Measurements from ENCODE around the gene PBX1.
A peak's percentile ranks its signal among the peaks of the same experiment; 100 is the strongest.
"Not testable (repeated sequence)": the region's sequence is repeated elsewhere in the genome, so short reads cannot be mapped to it uniquely, and the experiment has no call there.

PBX1 gene

DNA sequence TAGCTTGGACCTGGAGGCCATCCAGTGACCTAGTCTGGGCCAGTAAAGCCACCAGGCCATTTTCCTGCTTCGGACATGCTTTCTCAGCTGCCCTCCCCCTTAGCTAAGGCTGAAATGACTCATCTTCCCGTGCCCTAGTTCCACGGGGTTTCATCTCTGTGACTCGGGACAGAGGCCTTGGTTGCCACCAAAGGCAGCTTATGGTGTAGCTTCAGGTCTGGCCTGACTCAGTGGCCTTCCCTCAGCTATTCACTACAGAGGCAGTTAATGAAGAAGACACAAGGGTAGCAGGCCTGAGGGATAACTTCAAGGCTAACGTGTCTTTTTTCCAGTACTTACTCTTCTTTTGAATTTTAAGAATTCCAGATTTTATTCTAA, 82.4 kb downstream of the PBX1 start:
- no peak for DNase-seq

DNA sequence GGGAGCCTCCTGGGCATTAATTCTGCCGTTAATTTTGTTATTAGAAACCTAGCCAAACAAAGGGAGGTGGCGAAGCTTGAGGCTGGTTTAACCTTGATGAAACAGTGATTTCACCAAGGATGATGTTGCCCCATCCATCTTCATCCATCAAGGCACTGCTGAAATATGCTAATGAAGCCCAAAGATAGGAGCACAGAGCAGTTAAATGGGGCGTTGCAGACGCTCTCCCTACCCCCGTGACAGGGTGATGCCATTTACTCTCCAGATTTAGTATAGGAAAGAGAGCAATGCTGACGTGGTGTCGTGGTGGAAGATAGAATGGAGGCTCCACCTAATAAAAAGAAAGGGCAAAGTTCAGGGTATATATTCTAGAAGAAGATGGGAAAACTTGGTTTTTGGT, 84.0 kb downstream of the PBX1 start:
- no peak for DNase-seq

DNA sequence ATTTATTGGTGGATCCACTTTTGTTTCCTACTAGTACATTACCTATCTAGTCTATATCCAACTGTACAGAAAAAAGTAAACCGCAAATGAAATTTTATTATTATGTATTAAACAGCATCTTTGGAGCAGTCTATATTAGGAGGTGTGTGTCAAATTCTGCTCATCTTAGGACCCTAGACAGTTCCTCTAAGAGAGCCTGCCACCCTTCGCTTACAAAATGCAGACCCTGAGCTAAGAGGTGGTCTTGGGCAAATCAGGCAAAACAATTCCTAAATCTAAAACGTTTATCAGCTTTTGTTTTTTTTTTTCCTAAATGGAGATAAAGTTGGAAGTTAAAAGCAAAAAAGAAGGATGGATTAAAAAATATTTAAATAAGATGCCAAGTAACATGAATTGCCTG, 85.3 kb downstream of the PBX1 start:
- no peak for DNase-seq

DNA sequence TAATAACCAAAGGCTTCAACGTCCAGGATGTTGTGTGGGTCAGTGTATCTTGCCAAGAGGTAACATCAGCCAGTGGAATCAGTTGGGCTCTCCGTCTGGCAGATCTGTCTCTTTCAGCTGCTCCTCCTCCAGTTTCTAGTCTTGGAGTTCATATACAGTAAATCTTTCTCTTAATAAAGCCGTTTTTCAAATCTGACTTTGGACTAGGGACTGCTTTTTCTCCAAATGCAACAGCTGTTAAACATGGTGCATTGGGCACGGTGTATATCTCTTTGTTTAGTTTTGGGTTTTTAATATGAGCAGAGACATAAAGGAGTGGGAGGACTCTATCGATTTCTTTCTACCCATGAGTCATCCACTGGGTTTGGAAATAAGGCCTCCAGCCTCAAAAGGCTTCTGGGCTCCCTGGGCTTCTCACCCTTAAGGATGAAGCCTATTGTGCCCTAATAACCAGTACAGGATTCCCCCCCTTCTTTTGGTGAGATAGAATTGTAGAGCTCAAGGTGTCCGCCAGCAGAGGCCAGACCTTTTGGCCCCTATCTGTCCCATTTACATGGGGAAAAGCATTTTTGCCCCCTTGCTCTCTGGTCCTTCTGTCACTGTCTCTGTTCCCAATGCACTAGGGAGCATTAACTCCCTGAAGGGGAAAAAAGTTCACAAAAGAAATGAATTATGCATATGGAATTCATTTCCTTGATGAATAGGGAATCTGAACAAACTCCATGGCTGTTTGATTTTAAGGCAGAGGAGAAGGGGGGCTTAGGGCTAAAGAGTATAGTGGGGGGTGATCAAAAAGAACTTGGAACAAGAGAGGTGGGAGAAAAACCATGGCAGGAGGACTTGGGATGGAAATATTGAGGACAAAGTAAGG, 86.0 kb downstream of the PBX1 start:
- no peak for DNase-seq

DNA sequence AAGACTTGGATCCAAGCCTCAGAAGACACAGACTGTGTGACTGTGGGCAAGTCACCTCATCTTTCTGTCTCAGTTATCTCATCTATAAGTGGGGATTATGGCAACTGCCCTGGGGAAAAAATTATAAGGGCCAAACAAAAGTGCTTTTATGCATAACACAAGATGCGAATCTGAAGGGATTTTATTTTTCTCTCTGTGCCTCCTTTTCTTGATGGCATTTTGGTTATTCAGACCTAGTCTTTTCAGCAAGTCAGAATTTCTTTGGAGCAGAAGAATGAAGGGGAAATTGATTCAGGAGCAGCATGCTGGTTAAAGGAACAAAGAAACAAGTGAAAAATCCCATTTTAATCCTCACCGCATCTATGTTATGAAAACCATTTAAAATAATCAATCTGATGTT, 86.9 kb downstream of the PBX1 start:
- DNase-seq: no peak

DNA sequence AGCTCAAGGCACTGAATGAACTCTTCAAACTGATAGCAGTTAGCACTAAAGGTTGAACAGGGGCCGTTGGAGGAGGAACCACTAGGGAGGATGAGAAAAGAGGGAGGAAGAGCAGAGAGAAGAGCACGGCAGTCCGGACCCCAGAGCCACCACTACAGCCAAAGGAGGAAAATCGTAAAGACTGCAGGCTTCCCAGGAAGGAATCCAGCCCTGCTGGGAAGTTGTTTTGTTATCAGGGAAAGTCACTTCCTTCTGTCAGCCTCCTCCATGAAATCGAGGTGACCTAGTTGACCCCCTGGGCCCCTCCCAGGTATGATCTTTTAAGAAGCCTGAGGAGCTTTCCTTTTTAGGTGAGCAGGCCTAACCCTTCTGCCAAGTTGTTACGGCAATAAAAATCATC, 88.2 kb downstream of the PBX1 start:
- DNase-seq: no peak

DNA sequence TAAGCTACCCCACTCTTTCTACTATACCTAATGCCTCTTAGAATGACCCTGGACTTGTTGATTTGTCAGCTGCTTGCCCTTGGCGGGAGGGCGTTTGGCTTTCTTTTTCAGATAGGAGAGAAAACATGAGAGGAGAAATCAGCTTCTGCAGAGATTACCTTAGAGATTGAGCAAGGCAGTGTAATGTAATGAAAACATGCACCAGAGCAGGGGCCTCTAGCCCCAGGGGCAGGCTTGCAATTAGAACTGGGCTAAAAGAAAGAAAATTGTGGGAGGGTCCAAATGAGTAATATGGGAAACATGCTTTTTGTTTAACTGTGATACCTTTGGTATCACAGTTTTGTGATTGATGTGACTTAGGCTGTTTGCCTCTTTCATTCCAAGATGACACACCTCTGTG, 89.7 kb downstream of the PBX1 start:
- no peak for DNase-seq

DNA sequence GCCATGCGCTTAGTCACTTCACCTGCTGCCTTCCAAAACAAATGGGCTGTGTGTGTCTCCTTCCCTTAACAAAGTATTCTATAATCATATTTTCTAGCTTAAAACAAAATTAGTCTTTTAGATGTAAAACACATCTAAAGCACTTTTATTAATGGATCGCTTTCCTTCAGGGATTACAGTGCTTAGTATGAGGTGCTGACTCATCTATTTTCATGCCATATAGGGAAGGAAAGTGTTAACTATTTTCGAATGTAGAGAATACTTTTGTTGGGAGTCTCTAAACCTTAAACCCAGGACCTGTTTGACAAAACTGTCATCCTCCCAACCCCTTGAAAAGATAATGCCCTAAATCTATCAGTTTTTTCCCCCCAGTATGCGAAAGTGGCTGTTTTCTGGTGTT, 90.2 kb downstream of the PBX1 start:
- no peak for DNase-seq

DNA sequence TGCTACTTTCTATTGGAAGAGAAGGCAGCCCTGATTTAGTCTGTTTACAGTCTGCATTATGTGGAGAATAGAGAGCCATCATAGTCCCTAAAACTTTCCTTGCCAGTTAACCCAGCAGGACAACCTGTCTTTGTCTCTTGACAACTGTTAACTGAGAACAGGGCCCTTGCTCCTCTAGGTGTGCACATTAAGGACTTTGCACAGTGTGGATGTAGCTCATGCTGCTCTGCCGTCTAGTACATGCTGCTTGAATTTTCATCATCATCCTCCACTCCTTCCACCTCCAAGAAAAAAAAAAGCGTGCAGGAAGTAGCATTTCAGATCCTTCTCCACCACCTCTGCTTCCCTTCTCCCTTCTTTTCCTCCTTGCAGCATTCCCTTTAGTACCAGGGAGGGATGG, 91.5 kb downstream of the PBX1 start:
- no peak for DNase-seq

DNA sequence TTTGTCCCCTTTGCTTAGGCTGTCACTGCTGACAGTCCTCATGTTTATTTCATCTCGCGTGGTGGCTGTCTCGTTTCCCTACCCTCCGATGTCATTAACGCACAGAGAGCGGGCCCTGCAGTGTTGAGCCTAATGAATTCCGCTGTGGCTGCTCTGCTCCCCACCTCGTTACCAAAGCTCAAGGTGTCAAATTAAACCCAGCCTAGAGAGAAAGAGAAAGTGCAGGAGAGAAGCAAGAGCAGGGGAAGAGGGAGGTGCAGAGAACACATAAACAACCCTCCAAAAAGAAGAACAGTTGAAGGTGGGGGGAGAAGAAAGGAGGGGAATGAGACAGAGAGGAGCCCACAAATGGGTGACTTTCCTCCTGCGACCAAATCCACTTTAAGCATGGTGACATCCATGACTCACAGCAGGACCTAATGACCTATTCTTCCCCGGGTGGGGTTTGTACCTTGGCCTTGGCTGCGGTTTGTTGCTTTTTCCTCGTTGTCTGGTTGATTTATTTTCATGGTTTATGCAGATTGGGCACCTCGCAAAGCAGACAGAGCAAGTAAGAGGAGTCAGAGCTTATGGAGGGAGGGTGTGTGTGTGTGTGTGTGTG, 92.5 kb downstream of the PBX1 start:
- DNase-seq: peak; percentile 49

DNA sequence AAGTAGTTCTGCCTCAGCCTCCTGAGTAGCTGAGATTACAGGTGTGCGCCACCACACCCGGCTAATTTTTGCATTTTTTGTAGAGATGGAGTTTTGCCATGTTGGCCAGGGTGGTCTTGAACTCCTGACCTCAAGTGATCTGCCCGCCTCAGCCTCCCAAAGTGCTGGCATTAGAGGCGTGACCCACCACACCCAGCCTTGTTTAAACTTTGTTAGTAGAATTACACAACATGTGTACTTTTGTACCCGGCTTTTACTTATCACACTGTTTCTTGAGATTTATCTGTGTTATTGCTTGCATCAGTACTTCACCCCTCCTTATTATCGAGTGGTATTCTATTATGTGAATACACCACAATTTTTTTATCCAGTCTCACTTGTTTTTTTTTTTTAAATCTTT, 94.0 kb downstream of the PBX1 start:
- DNase-seq: not testable (repeated sequence)

DNA sequence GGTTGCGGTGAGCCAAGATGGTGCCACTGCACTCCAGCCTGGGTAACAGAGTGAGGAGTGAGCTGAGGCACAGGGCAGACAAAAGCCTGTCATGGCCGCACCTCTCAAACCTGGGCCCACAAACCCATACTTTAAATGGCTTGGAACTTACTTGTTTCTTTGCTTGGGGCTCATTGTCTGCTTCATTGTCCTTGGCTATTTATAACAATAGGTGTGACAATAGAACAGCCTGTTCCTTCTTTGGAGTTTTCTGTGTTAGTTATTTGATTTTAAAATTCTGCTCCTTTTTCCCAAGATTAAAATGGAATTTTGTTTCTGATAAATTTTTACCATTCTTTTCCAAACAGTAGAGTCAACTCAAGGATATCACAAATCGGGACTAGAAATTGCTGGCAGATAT, 94.7 kb downstream of the PBX1 start:
- no peak for DNase-seq

DNA sequence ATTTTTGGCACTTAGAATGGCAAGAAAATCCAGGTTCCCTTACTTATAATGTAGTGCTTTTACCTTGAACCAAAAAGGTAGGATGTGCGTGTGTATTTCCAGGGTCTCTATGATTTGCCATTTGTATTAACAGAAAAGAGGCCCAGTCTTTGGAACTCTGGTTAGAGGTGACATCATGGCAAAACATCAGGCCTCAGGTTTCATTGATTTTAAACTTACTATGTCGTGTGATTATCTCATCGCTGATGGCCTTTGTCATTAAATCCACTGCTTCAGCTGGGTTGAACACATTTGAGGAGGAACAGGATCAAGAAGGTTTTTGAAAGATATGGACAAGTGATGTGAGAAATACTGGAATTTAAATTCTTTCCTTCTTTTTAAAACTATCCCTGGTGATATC, 95.2 kb downstream of the PBX1 start:
- no peak for DNase-seq

DNA sequence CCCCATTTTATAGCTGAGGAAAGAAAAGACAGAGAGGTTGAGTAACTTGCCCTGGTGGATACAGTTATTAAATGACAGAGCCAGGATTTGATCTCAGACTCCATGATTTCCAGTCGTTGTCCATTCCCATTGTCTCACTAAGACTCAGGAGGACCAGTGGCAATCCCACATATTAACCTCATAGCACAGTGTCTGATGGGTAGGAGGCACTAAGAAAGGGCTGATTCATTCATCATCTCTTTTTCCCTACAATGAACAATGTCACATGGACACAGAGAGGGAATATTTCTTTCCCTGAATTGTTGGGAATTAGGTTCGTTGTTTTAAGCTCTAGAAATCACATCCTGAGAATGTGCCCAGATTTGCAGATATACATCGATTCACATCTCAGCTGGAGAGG, 99.9 kb downstream of the PBX1 start:
- no peak for DNase-seq

DNA sequence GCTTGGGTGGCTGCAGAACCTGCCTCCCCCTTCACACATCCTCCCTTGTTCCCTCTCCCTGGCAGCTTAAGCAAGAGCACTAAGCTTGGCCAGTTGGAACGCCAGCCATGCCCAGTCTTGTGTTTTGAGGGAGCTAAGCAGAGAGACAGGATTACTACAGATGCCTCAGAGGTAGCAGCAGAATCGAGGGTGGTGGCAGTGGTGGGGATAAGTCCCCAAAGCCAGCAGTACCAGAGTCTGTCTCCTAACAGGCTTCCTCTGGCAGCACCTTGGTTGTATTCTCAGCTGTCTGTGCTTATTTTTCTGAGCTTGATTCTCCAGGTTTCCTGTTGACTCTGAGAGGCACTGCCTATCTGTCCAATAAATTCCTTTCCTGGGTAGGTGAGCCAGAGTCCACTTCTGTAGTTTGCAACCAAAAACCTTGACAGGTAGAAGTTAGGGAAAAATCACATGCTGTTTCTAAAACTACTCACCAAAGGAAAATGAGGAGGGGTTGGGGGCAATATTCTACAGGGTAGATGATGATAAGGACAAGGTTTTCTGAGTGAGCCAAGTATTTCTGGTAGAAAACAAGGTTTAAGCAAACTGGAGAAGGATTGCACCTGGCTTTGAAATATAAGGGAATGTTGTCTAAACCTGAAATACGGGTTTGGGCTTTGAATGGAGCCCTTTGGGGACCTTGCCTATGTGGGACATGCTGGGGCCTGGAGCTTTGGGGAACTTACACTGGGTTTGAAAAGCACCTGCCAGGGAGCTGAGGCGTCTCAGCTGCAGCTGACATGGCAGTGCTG, 100.8 kb downstream of the PBX1 start:
- DNase-seq: no peak

DNA sequence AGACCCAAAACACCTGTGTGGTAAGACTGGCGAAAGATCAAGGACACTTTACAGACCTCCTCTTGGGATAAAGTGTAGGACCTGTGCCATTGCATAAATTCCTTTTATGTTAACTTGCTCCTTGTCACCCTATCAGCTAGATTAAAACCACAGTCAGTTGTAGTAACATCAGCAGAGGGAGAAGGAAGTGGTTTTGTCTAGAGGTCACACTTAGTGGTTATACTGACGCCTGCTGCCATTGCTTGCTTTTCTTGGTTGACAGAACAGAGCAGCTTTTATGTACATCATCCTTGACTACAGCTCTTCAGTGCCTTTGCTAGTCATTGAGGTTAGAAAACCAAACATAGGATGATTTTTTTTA, 101.4 kb downstream of the PBX1 start:
- DNase-seq: no peak

DNA sequence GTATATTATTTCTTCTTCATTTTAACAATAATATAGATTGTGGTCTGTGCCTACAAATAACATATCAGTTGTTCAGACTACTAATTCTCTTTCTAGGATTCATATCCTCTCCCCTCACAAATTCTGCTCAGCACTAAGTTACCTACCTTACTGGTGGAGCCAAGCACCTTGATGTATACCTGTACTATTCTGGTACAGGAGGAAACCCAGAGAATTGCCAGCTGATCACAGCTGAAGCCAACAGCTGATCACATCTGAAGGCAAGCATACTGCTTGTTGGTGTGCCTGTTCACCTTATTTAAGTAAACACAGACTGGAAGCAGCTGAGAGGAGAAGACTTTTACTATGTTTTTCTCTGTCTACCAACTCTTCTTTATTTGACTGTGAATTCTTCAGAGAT, 101.8 kb downstream of the PBX1 start:
- DNase-seq: no peak

DNA sequence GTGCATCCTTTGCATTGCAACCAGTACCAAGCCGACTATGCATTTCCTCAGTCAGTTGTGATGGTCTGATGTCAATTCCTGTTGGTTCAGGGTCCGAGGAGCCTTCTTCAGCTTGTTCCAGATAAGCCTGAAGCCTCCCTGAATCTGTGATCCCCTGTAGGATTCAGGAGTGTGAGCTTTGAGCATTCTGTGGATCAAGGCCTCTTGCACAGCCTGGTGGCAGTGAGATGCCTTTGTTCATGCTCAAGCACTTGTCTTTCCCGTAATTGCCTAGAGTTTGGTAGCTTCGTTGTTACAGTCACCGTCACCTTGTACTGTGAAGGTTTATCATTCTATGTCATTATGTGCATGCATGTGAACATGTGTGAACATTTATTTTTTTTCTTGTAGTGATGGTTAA, 103.5 kb downstream of the PBX1 start:
- no peak for DNase-seq

DNA sequence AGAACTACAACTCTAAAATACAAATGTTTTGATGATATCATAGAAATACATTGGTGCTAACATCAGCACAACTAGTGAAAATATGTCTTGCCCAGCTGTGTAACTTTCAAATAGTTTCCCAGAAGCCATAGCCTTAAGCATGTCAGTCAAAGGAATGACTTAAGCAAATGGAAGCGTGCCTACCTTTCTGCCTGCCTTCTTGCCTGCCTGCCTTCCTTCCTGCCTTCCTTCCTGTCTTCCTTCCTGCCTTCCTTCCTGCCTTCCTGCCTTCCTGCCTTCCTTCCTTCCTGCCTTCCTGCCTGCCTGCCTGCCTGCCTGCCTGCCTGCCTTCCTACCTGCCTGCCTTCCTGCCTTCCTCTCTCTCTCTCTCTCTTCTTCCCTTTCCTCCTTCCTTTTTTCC, 104.0 kb downstream of the PBX1 start:
- no peak for DNase-seq

DNA sequence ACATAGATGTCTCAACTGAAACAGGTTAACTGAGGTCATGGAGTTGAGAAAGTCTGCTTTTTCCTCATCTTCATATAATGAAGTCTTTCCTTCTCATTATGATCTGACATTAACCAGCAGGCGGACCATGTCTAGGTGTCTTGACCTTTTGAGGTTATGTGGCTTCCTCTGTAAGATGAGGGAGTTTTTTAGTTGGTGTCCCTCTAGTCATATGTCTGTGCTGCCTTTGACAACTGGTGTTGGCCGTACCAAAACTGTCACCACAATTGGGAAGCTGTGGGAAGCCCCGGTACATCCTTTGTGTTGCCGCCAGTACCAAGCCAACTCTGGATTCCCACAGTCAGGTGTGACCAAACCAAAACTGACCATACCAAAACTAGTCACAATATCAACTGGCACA, 105.1 kb downstream of the PBX1 start:
- DNase-seq: no peak

DNA sequence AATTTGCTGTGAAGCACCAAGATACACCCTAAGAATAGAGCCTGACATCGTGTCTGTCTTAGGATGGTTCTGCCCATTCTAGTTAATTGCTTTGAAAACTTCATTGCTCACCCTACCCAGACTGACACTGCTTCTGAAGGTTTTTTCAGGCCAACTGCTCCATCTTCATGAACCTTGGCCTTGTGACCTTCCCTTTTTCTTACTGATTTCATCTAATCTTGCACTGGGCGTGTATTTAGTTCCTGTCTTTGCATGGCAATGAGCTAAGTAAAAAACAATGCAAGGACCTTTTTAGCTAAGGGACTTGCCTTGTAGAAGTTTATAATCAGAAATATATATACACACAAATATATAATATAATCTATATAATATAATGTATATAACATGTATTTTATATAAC, 108.0 kb downstream of the PBX1 start:
- no peak for DNase-seq

DNA sequence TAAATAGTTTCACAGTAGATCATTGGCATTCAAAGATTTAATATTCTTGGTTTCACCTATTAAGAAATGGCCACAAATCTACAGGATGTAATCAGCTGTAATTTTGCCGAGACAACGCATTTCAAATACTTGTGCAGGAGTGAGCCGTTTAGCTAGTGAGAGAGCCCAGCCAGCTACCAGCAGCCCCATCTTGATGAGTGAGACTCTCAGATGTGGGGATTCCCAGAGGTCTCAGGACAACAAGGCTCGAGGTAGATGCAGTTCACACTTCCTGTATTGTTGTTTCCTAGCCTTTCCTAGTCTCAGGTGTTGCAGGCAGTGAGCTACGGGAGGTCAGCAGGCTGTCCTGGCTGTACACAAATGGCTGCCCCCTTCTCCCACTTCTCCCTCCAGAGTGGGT, 108.6 kb downstream of the PBX1 start:
- DNase-seq: no peak

DNA sequence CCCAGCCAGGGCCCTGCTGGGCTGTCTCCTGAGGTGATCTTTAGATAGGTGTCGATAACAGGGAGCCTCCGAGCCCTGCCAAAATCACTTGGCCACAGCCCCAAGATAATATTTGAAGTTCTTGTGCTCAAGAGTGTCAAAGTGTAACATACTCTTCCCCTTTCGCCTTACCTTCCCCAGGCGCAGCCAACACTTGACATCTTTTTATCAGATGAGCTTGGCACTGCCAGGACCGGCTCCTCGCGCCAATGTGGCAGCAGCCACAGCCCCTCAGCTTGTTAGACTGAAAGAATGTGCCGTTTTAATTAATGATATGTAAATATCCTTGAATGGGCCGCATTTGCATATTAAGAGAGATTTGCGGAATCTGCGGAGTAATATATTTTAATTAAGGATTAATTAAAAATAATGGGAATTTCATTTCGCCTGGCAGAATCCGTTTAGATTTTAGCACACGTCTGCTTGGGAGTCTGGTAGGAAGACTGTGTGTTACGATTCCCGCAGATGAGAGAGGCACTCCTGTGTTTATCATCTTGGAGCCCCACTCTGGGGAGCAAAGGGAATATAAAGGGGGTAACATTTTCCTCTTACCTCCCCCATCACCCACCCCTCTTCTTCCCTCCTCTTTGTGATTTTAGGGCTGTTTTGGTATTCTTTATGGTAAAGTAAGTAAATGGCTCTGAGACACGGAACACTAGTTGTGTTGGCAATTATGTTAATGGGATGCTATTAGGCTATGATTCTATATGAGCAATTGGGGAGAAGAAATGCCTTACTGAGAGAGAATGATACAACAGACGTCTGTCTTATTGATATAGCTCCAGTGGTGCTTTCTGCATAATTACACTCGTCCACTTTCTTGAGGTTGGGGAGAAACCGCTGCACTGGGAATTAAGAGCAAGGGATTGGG, 109.8 kb downstream of the PBX1 start:
- no peak for DNase-seq

All from right kidney (tissue), 1 donor.